ENCODE results near the gene FBXO36.

DNA sequence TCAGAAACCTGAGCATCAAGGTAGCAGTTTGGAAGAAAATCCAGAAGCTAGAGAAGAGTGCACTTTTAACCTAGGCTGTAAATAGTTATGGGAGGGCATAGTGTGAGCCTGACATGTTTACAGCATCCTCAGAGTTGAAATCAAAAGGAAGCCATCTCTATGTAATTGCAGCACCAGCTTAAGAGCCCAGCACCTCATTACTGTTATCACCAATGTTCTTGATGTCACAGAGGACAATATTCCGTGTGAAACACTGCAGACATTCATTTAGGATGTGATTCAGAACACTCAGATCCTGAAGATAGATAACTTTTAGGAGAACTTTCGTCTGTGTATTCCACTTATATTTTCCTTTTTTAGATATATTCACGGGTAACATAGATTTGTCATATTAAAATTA, 48.1 kb downstream of the FBXO36 start:
- TF ChIP-seq ARID2 (CRISPR knock-in tag; IDR thresholded peaks at IDR 0.05; ENCODE audit: borderline replicate concordance) (no peak), MYNN (CRISPR knock-in tag; IDR thresholded peaks at IDR 0.05; ENCODE audit: low read depth) (no peak), KDM4B (CRISPR knock-in tag; IDR thresholded peaks at IDR 0.05) (no peak), HDAC6 (IDR thresholded peaks at IDR 0.05; ENCODE audit: low read depth, low read length) (no peak), KLF16 (CRISPR knock-in tag; IDR thresholded peaks at IDR 0.05) (no peak)

Measured in HepG2 (cell line).